Stimulated activated CD8-positive, alpha-beta memory T cell treated with anti-CD3 and anti-CD28 coated beads, Interleukin-7, amount 100 ng/mL, for 4 hours (primary cell): Measurements from ENCODE around the gene WDTC1.

Experiments used
- DNase-seq, 2 donors: peaks; one replicate each; pipeline ENCODE4 v3.0.0-alpha.2; 2020; ENCODE audit warnings: low read depth in 2 of 2

The WDTC1 gene

DNA sequence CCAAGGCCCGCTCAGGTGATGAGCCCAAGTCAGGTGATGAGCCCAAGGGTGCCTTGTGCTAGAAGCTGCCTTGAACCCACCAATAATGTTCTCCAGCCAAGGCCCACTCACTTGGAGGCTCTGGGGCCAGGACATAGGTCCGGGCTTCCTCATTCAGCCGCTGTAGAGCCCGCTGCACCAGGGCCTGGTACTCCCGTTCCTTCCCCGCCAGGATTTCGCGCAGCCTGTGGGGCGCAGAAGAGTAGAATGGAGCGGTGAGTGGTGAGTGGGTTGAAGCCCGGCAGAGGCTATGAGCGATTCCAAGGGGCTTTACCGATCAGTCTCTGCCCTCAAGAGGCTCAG lies 121.8 kb downstream of the WDTC1 start:
- DNase-seq, result no peak

DNA sequence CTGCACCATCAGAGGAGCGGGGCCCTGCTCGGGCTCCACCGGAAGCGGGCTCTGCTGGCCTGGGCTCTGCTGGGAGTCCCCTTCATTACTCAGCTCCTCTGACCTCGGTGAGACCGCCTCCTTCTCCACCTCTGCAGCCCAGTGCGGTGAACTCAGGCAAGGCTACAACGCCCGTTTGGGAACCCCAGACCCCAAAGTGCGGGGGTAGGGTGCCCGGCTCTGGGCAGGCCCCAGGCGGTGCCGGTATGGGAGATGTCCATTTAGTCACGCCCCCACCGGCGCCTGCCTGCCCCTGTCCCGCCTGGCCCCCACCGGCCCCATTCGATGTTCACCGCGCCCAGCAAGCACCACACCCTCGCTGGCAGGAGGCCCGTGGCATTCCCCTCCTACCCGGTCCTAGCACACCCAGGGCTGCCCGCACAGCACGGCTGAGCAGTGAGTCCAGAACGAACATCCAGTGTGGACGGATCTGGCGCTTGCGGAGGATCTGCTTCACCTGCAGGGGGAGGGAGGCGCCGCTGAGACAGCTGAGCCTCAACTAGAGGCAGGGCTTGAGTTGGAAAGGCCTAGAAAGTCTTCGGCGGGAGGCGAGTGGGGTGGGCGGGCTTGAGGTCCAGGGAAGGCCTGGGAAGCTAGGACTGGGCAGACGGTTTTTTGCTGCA lies 122.3 kb downstream of the WDTC1 start:
- DNase-seq, result peak in 1 of 2 donors; percentile 14

DNA sequence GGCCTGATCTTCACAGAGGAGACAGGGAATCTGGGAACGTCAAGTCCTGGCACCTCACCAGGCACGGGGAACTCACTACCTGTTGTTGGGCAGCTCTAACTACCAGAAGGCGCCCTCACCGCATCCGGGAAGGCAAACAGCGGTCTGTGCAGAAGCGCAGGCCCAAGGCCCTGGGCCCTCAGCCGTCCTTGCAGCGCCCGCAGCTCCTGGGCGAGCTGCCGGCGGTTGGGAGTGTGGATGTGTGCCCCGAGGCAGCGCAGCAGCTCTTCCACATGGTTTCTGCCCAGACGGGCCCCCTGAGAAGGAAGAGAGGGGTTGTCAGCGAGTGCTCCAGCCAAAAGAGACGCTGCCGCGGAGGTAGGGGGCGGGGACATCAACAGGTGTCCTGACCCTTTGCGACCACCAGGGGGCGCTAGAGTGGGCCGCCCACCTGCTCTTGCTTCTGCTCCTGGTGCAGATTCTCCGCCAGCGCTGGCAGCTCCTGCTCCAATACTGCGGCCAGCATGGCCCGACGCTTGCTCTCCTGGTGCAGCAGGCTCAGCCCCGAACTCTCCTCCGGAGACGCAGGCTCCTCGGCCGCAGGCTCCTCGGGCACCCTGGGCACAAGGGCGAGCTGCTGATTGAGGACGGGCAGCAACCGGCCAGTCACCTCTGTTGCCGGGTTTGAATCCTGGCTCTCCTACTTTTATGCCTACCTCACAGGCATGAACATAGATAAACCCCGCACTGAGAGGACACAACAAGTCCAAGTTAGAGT lies 123.0 kb downstream of the WDTC1 start:
- peak; percentile 62 to 64 for DNase-seq
